HCT116 (cell line): ENCODE measurements around the gene HEXIM1. TPM values are rescaled to one million over a fixed set of nuclear protein-coding genes. Genes with fewer than 3 reads are reported as not detected.

ENCODE experiments used
- ATAC-seq: fragments of 200-7000 bp; cut with Tn5 transposase; 2 replicates; pipeline ENCODE4 v1.9.1; 2020; ENCODE audit warnings: mild to moderate bottlenecking, moderate library complexity
- BruUV-seq: library from RNA; stranded (reverse); fragments of 400-500 nt; replicated peaks from 2 replicates; lab custom pipeline; 2021; lab: Mats Ljungman, UMichigan
- CTCF ChIA-PET: fragments of 300-600 bp; sonication (Branson Sonifier 250); formaldehyde crosslinking; loops from one replicate; lab custom pipeline; 2021; ENCODE audit warnings: antibody characterized with exemption; lab: Charles Lee
- POLR2A ChIA-PET: fragments of 300-600, 350-600 bp; sonication (Branson Sonifier 250); formaldehyde crosslinking; loops from one replicate; lab custom pipeline; 2021; ENCODE audit warnings: antibody characterized with exemption; lab: Charles Lee
- RAD21 ChIA-PET, 2 experiments: fragments of 300-600 bp; sonication (Branson Sonifier 250); formaldehyde crosslinking; loops; one replicate each; lab custom pipeline; 2023; ENCODE audit warnings: low total read pairs in 2 of 2; ENCODE audit not compliant: uncharacterized antibody in 2 of 2, unreplicated experiment in 2 of 2, low non-redundant PET in 1 of 2; lab: Charles Lee
- DNase-seq: peaks from one replicate; pipeline ENCODE4 v3.0.0-alpha.2; 2010; ENCODE audit warnings: low read depth, low spot score
- H2AFZ ChIP-seq: fragments of 200-600 bp; shearing (Covaris generic), sonication (generic); 2 replicates; pipeline ENCODE4 v1.6.1; 2017; ENCODE audit warnings: low read depth, mixed run types, mixed read lengths, antibody characterized with exemption, low read length; ENCODE audit not compliant: poor library complexity, severe bottlenecking
- H3K27ac ChIP-seq: 2 replicates; pipeline ENCODE4 v1.5.1; 2012; ENCODE audit warnings: low read depth, low read length
- H3K27me3 ChIP-seq: fragments of 200-600 bp; sonication (generic); 2 replicates; pipeline ENCODE4 v1.6.1; 2016; ENCODE audit warnings: mixed run types, low read length, mixed read lengths; ENCODE audit not compliant: insufficient read depth
- H3K36me3 ChIP-seq, 2 experiments: fragments of 200-500 bp in 1 of 2; fragments of 200-600 bp in 1 of 2; sonication (Bioruptor generic) in 1 of 2; sonication (generic) in 1 of 2; 2 replicates each; pipeline versions ENCODE4 v1.5.1 to v1.6.1; 2014 to 2016; ENCODE audit warnings: low read length in 2 of 2, inconsistent platforms in 1 of 2, mixed read lengths in 1 of 2, mixed run types in 1 of 2; ENCODE audit not compliant: insufficient read depth in 2 of 2, control insufficient read depth in 1 of 2
- H3K4me1 ChIP-seq, 2 experiments: fragments of 200-600 bp in 1 of 2; sonication (generic) in 1 of 2; 2 replicates each; pipeline versions ENCODE4 v1.5.1 to v1.6.1; 2012 to 2017; ENCODE audit warnings: low read length in 2 of 2, inconsistent platforms in 1 of 2, mild to moderate bottlenecking in 1 of 2, mixed read lengths in 1 of 2, mixed run types in 1 of 2, moderate library complexity in 1 of 2; ENCODE audit not compliant: insufficient read depth in 2 of 2, control insufficient read depth in 1 of 2
- H3K4me2 ChIP-seq: fragments of 200-600 bp; sonication (generic); 2 replicates; pipeline ENCODE4 v1.6.1; 2017; ENCODE audit warnings: mixed run types, low read length, mixed read lengths
- H3K4me3 ChIP-seq, 2 experiments: fragments of 200-600 bp in 1 of 2; sonication (generic) in 1 of 2; replicated peaks in 1 of 2; 2 replicates each; pipeline ENCODE4 v1.5.1; 2011 to 2016; ENCODE audit warnings: low read length in 2 of 2, control low read depth in 1 of 2, low read depth in 1 of 2, mild to moderate bottlenecking in 1 of 2, mixed read lengths in 1 of 2, mixed run types in 1 of 2
- H3K79me2 ChIP-seq: fragments of 200-600 bp; sonication (generic); 2 replicates; pipeline ENCODE4 v1.6.1; 2017; ENCODE audit warnings: mild to moderate bottlenecking, mixed run types, low read length, moderate library complexity, mixed read lengths; ENCODE audit not compliant: insufficient read depth
- H3K9ac ChIP-seq: fragments of 200-600 bp; sonication (generic); 2 replicates; pipeline ENCODE4 v1.6.1; 2016; ENCODE audit warnings: low read length, mixed read lengths
- H3K9me2 ChIP-seq: fragments of 200-600 bp; sonication (generic), shearing (Covaris generic); 2 replicates; pipeline ENCODE4 v1.6.1; 2017; ENCODE audit warnings: mixed run types, mild to moderate bottlenecking, moderate library complexity; ENCODE audit not compliant: insufficient read depth
- H3K9me3 ChIP-seq, 2 experiments: fragments of 200-500 bp in 1 of 2; fragments of 200-600 bp in 1 of 2; sonication (Bioruptor generic) in 1 of 2; sonication (generic) in 1 of 2; 2 replicates each; pipeline ENCODE4 v1.6.1; 2014 to 2017; ENCODE audit warnings: low read length in 2 of 2, mixed read lengths in 2 of 2, inconsistent platforms in 1 of 2, low read depth in 1 of 2, mild to moderate bottlenecking in 1 of 2, mixed run types in 1 of 2, moderate library complexity in 1 of 2; ENCODE audit not compliant: control insufficient read depth in 1 of 2, insufficient read depth in 1 of 2
- H4K20me1 ChIP-seq: fragments of 200-600 bp; sonication (generic), shearing (Covaris generic); 2 replicates; pipeline ENCODE4 v1.6.1; 2017; ENCODE audit warnings: mixed run types, mild to moderate bottlenecking, moderate library complexity; ENCODE audit not compliant: insufficient read depth
- CBX3 ChIP-seq: IDR thresholded peaks from 2 replicates; pipeline ENCODE4 v1.6.1; 2012; ENCODE audit warnings: low read depth
- CEBPB ChIP-seq: IDR thresholded peaks from 2 replicates; pipeline ENCODE4 v1.6.1; 2012; ENCODE audit warnings: low read depth
- EGR1 ChIP-seq: IDR thresholded peaks from 2 replicates; pipeline ENCODE4 v1.6.1; 2012; ENCODE audit warnings: low read depth
- EZH2 ChIP-seq: fragments of 200-600 bp; sonication (generic); IDR thresholded peaks from 2 replicates; pipeline ENCODE4 v1.6.1; 2017; ENCODE audit warnings: antibody characterized with exemption, mixed run types
- FOSL1 ChIP-seq: IDR thresholded peaks from 2 replicates; pipeline ENCODE4 v1.6.1; 2012; ENCODE audit warnings: low read depth
- JUND ChIP-seq: IDR thresholded peaks from 2 replicates; pipeline ENCODE4 v1.6.1; 2012
- POLR2A ChIP-seq: IDR thresholded peaks from 2 replicates; pipeline ENCODE4 v1.7.0; 2011; ENCODE audit warnings: borderline replicate concordance; ENCODE audit not compliant: insufficient read depth, insufficient read length; ENCODE audit errors: extremely low read depth
- POLR2AphosphoS5 ChIP-seq: IDR thresholded peaks from 2 replicates; pipeline ENCODE4 v1.6.1; 2011; ENCODE audit warnings: mild to moderate bottlenecking, low read depth, low read length, moderate library complexity
- RAD21 ChIP-seq: IDR thresholded peaks from 2 replicates; pipeline ENCODE4 v1.6.1; 2012; ENCODE audit warnings: low read depth, mild to moderate bottlenecking
- SIN3A ChIP-seq: IDR thresholded peaks from 2 replicates; pipeline ENCODE4 v1.6.1; 2012; ENCODE audit warnings: low read depth
- SRF ChIP-seq: IDR thresholded peaks from 2 replicates; pipeline ENCODE4 v1.6.1; 2012; ENCODE audit warnings: low read depth
- TCF7L2 ChIP-seq: IDR thresholded peaks from 2 replicates; pipeline ENCODE4 v1.7.0; 2011; ENCODE audit warnings: borderline replicate concordance, inconsistent platforms; ENCODE audit not compliant: insufficient read depth, insufficient read length; ENCODE audit errors: extremely low read depth
- YY1 ChIP-seq: IDR thresholded peaks from 2 replicates; pipeline ENCODE4 v1.6.1; 2011; ENCODE audit warnings: low read length, low read depth, moderate library complexity, mild to moderate bottlenecking; ENCODE audit not compliant: insufficient replicate concordance; ENCODE audit errors: extremely low read depth
- ZFX ChIP-seq: fragments of 450-650 bp; IDR thresholded peaks from 2 replicates; pipeline ENCODE4 v1.6.1; 2017
- ZNF274 ChIP-seq: fragments of 200-500 bp; sonication (Bioruptor generic); IDR thresholded peaks from 2 replicates; pipeline ENCODE4 v1.6.1; 2014; ENCODE audit warnings: mild to moderate bottlenecking, low read depth, low read length, inconsistent platforms
- intact Hi-C: fragments of 100-400 bp; cut with micrococcal nuclease; formaldehyde crosslinking; loops from 2 replicates; pipeline ENCODE4 v1.10.0; 2022
- total RNA-seq: library from RNA; stranded (reverse); gene quantifications from one replicate; pipeline ENCODE4 v1.2.1, GENCODE V29; 2021; ENCODE audit not compliant: unreplicated experiment
- TF ChIP-seq, protein P1 (sequence below): IDR thresholded peaks from 2 replicates; pipeline ENCODE4 v1.6.1; 2012
- TF ChIP-seq, protein P2 (sequence below): IDR thresholded peaks from 2 replicates; pipeline ENCODE4 v1.6.1; 2011; ENCODE audit warnings: mild to moderate bottlenecking, low read length, moderate library complexity; ENCODE audit not compliant: insufficient replicate concordance; ENCODE audit errors: extremely low read depth
- TF ChIP-seq, protein P3 (sequence below): IDR thresholded peaks from 2 replicates; pipeline ENCODE4 v1.6.1; 2012
- TF ChIP-seq, protein P4 (sequence below), 3 experiments: fragments of 200-600 bp in 1 of 3; sonication (generic) in 1 of 3; IDR thresholded peaks in 2 of 3; conservative IDR thresholded peaks in 1 of 3; 2 replicates each; pipeline ENCODE4 v1.5.1; 2012 to 2017; ENCODE audit warnings: low read depth in 2 of 3, low read length in 2 of 3, antibody characterized with exemption in 1 of 3, borderline replicate concordance in 1 of 3, control low read depth in 1 of 3, mild to moderate bottlenecking in 1 of 3, mixed read lengths in 1 of 3, mixed run types in 1 of 3, moderate library complexity in 1 of 3; ENCODE audit not compliant: insufficient read depth in 1 of 3

The HEXIM1 gene
- total RNA-seq, 1 experiment from 2014 or later: 58.0 TPM

DNA sequence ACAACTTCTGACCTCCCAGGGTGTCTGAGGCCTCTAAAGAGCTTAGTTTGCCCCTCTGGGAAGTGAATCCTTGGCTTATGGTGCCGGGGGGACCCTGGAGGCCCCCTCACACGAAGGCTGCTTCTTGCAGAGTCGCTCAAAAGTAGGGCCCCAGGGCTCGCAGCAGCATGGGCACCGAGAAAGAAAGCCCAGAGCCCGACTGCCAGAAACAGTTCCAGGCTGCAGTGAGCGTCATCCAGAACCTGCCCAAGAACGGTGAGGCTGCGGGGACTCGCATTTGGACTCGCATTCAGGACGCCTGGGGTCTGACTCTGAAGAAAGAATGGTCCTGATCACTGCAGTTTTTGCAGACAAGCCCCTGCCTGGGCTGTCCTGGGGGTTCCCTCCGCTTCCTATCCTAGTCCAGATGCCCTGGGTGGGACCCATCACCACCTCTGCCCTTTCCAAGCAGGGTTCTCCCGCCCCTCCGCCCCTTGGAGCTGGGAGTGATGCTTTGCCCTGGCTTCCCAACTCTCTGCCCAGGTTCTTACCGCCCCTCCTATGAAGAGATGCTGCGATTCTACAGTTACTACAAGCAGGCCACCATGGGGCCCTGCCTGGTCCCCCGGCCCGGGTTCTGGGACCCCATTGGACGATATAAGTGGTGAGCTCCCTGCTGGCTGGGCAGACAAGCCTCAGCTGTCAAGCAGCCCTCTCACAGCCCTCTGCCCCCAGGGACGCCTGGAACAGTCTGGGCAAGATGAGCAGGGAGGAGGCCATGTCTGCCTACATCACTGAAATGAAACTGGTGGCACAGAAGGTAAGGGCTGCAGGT, 12.1 kb upstream of the HEXIM1 start (continued):
- no peak for TF ChIP-seq YY1

- ChIA-PET POLR2A (interaction anchor here (2.3 kb wide), 1 partner anchor 61 kb away, joined by 18 read pairs; no protein-coding TSS in a partner anchor), RAD21 (interaction anchor here in 1 of 2 experiments (2.1 kb wide), 1 partner anchor 61 kb away, joined by 25 read pairs; no protein-coding TSS in a partner anchor)
- Histone ChIP-seq H3K4me3 (no peak overlapping the region), H4K20me1 (no peaks in the 10 kb centered on the region), H3K79me2 (peaks cover under 1% of the 10 kb centered on the region), H3K9ac (no peak overlapping the region), H3K36me3 (no peaks in the 10 kb centered on the region), H3K27me3 (no peaks in the 10 kb centered on the region), H3K9me3 (no peaks in the 10 kb centered on the region)
- intact Hi-C loops: loop anchor here (10.0 kb wide), 2 partner anchors 248 to 362 kb away; no protein-coding TSS in a partner anchor
- DNase-seq: no peak
- TF ChIP-seq, protein P1, sequence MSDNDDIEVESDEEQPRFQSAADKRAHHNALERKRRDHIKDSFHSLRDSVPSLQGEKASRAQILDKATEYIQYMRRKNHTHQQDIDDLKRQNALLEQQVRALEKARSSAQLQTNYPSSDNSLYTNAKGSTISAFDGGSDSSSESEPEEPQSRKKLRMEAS: no peak
- TF ChIP-seq SIN3A (no peak), CBX3 (no peak), CEBPB (no peak), JUND (no peak), POLR2A (no peak), EZH2 (no peak), ZFX (no peak), EGR1 (no peak), YY1 (no peak), ZNF274 (no peak), RAD21 (no peak), SRF (no peak), TCF7L2 (no peak), FOSL1 (no peak), POLR2AphosphoS5 (no peak)
- TF ChIP-seq, protein P2, sequence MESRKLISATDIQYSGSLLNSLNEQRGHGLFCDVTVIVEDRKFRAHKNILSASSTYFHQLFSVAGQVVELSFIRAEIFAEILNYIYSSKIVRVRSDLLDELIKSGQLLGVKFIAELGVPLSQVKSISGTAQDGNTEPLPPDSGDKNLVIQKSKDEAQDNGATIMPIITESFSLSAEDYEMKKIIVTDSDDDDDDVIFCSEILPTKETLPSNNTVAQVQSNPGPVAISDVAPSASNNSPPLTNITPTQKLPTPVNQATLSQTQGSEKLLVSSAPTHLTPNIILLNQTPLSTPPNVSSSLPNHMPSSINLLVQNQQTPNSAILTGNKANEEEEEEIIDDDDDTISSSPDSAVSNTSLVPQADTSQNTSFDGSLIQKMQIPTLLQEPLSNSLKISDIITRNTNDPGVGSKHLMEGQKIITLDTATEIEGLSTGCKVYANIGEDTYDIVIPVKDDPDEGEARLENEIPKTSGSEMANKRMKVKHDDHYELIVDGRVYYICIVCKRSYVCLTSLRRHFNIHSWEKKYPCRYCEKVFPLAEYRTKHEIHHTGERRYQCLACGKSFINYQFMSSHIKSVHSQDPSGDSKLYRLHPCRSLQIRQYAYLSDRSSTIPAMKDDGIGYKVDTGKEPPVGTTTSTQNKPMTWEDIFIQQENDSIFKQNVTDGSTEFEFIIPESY: no peak
- TF ChIP-seq, protein P3, sequence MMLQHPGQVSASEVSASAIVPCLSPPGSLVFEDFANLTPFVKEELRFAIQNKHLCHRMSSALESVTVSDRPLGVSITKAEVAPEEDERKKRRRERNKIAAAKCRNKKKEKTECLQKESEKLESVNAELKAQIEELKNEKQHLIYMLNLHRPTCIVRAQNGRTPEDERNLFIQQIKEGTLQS: no peak
- TF ChIP-seq, protein P4, sequence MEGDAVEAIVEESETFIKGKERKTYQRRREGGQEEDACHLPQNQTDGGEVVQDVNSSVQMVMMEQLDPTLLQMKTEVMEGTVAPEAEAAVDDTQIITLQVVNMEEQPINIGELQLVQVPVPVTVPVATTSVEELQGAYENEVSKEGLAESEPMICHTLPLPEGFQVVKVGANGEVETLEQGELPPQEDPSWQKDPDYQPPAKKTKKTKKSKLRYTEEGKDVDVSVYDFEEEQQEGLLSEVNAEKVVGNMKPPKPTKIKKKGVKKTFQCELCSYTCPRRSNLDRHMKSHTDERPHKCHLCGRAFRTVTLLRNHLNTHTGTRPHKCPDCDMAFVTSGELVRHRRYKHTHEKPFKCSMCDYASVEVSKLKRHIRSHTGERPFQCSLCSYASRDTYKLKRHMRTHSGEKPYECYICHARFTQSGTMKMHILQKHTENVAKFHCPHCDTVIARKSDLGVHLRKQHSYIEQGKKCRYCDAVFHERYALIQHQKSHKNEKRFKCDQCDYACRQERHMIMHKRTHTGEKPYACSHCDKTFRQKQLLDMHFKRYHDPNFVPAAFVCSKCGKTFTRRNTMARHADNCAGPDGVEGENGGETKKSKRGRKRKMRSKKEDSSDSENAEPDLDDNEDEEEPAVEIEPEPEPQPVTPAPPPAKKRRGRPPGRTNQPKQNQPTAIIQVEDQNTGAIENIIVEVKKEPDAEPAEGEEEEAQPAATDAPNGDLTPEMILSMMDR (IDR thresholded peaks at IDR 0.05 in 2 of 3, conservative IDR thresholded peaks at IDR 0.05 in 1 of 3; ENCODE audit: borderline replicate concordance in 1 of 3, insufficient read depth in 1 of 3, low read depth in 2 of 3, low read length in 2 of 3): no peak
- TF ChIP-seq, all 23 proteins: peak for 0
- H3K27ac ChIP-seq: no peak overlapping the region
- CTCF ChIA-PET: interaction anchor here (2.1 to 3.5 kb wide), 4 partner anchors 11 to 99 kb away, joined by 10 to 131 read pairs (median 24); partner anchors contain the start of genes HEXIM1 and HEXIM2
- no peak overlapping the region for H2AFZ ChIP-seq
- H3K4me2 ChIP-seq: no peak overlapping the region
- peaks cover 5 to 29% of the 10 kb centered on the region in 2 experiments; a peak in 2 of 4 replicates for H3K4me1 ChIP-seq
- no TSS peak for BruUV-seq
- H3K9me2 ChIP-seq: no peaks in the 10 kb centered on the region
- ATAC-seq: no peak
Measured at GRCh38 chr17:45136846-45137560, 11.3 kb upstream of the HEXIM1 start.
